ENCODE data around the gene KDM5B. TPM values are rescaled to one million over a fixed set of nuclear protein-coding genes. Genes with fewer than 3 reads are reported as not detected.

KDM5B gene
- polyA plus RNA-seq, 1 of the 3 experiments (the other 2 are of a cell fraction), result 21.7 TPM

DNA sequence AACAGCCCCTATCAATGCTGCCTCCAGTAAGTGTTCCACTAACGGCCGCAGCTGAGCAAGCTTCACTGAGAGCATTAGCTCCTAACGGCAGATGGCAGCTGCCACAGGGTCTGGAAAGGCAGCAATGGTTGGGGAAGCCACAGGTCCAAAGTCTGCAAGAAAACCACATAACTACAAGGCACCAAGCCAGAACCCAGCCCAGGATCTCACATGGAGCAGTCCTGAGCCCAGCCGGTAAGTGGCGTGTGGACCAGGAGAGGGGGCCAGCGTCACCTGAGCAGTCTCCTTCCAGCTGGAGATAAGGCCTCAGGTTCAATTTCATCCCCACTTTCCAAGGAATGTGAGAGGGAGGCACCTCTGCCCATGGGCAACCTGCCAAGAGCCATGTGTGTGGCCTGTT lies 111.2 kb downstream of the KDM5B start:
- no peak for TF ChIP-seq TEAD4 (IDR thresholded peaks at IDR 0.05; ENCODE audit: borderline replicate concordance, insufficient read depth)
- TF ChIP-seq FOXM1 (IDR thresholded peaks at IDR 0.05; ENCODE audit: low read depth), result no peak
- TF ChIP-seq YY1 (IDR thresholded peaks at IDR 0.05; ENCODE audit: low read depth), result no peak
- TF ChIP-seq, protein P1, sequence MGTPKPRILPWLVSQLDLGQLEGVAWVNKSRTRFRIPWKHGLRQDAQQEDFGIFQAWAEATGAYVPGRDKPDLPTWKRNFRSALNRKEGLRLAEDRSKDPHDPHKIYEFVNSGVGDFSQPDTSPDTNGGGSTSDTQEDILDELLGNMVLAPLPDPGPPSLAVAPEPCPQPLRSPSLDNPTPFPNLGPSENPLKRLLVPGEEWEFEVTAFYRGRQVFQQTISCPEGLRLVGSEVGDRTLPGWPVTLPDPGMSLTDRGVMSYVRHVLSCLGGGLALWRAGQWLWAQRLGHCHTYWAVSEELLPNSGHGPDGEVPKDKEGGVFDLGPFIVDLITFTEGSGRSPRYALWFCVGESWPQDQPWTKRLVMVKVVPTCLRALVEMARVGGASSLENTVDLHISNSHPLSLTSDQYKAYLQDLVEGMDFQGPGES (IDR thresholded peaks at IDR 0.05; ENCODE audit: low read depth, low read length), result no peak
- TF ChIP-seq, protein P2, sequence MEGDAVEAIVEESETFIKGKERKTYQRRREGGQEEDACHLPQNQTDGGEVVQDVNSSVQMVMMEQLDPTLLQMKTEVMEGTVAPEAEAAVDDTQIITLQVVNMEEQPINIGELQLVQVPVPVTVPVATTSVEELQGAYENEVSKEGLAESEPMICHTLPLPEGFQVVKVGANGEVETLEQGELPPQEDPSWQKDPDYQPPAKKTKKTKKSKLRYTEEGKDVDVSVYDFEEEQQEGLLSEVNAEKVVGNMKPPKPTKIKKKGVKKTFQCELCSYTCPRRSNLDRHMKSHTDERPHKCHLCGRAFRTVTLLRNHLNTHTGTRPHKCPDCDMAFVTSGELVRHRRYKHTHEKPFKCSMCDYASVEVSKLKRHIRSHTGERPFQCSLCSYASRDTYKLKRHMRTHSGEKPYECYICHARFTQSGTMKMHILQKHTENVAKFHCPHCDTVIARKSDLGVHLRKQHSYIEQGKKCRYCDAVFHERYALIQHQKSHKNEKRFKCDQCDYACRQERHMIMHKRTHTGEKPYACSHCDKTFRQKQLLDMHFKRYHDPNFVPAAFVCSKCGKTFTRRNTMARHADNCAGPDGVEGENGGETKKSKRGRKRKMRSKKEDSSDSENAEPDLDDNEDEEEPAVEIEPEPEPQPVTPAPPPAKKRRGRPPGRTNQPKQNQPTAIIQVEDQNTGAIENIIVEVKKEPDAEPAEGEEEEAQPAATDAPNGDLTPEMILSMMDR (IDR thresholded peaks at IDR 0.05), result no peak
- no peak for TF ChIP-seq EZH2phosphoT487 (IDR thresholded peaks at IDR 0.05; ENCODE audit: borderline replicate concordance, low read depth)
- no peak for TF ChIP-seq RFX5 (IDR thresholded peaks at IDR 0.05; ENCODE audit: low read length)
- TF ChIP-seq RCOR1 (IDR thresholded peaks at IDR 0.05; ENCODE audit: low read length), result no peak
- TF ChIP-seq GATA2 (CRISPR knock-in tag; IDR thresholded peaks at IDR 0.05), result no peak
- TF ChIP-seq, protein P3, sequence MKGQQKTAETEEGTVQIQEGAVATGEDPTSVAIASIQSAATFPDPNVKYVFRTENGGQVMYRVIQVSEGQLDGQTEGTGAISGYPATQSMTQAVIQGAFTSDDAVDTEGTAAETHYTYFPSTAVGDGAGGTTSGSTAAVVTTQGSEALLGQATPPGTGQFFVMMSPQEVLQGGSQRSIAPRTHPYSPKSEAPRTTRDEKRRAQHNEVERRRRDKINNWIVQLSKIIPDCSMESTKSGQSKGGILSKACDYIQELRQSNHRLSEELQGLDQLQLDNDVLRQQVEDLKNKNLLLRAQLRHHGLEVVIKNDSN (IDR thresholded peaks at IDR 0.05; ENCODE audit: borderline replicate concordance, low read depth), result no peak
- TF ChIP-seq, protein P4, sequence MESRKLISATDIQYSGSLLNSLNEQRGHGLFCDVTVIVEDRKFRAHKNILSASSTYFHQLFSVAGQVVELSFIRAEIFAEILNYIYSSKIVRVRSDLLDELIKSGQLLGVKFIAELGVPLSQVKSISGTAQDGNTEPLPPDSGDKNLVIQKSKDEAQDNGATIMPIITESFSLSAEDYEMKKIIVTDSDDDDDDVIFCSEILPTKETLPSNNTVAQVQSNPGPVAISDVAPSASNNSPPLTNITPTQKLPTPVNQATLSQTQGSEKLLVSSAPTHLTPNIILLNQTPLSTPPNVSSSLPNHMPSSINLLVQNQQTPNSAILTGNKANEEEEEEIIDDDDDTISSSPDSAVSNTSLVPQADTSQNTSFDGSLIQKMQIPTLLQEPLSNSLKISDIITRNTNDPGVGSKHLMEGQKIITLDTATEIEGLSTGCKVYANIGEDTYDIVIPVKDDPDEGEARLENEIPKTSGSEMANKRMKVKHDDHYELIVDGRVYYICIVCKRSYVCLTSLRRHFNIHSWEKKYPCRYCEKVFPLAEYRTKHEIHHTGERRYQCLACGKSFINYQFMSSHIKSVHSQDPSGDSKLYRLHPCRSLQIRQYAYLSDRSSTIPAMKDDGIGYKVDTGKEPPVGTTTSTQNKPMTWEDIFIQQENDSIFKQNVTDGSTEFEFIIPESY (IDR thresholded peaks at IDR 0.05; ENCODE audit: borderline replicate concordance, low read depth), result no peak
- no peak for TF ChIP-seq CHD2 (IDR thresholded peaks at IDR 0.05; ENCODE audit: low read length, partially characterized antibody)
- TF ChIP-seq ELF1 (IDR thresholded peaks at IDR 0.05), result no peak
- no peak for TF ChIP-seq EP300 (IDR thresholded peaks at IDR 0.05; ENCODE audit: borderline replicate concordance in 1 of 2, low read depth in 1 of 2, low read length in 1 of 2)
- TF ChIP-seq FOSL2 (IDR thresholded peaks at IDR 0.05; ENCODE audit: borderline replicate concordance, low read depth), result no peak
- TF ChIP-seq SMC3 (IDR thresholded peaks at IDR 0.05; ENCODE audit: low read depth, low read length), result no peak
- 57% methylated on average over 6 of the region's 6 CpGs for WGBS (ENCODE audit: low lambda C conversion rate)
- H3K36me3 ChIP-seq (replicated peaks in 1 of 2; ENCODE audit: control insufficient read depth in 1 of 2, insufficient read depth in 2 of 2, low read length in 1 of 2), result no peaks in the 10 kb centered on the region
- no peak overlapping the region for H2AFZ ChIP-seq (ENCODE audit: low read depth)
- DNase-seq, result no peak
- ChIA-PET CTCF (interaction anchor here (1.0 to 1.1 kb wide), 2 partner anchors 18 to 44 kb away, joined by 3 read pairs; no protein-coding TSS in a partner anchor), POLR2A (no interaction called here)
- no peaks in the 10 kb centered on the region for H3K9me3 ChIP-seq
- H3K4me2 ChIP-seq, result no peak overlapping the region
- no peak overlapping the region for H3K27ac ChIP-seq (ENCODE audit: low read depth in 2 of 2, low read length in 1 of 2)
- no peaks in the 10 kb centered on the region for H3K79me2 ChIP-seq (ENCODE audit: insufficient read depth)
- no peak overlapping the region for H3K4me3 ChIP-seq (ENCODE audit: low read depth in 2 of 2, low read length in 1 of 2)
- H4K20me1 ChIP-seq (ENCODE audit: insufficient read depth), result no peaks in the 10 kb centered on the region
- no peaks in the 10 kb centered on the region for H3F3A ChIP-seq (replicated peaks; ENCODE audit: insufficient read depth)
- H3K4me1 ChIP-seq (ENCODE audit: control insufficient read depth in 1 of 2, insufficient read depth in 2 of 2, low read depth in 1 of 2, low read length in 1 of 2), result peaks cover 0 to 7% of the 10 kb centered on the region in 2 experiments; a peak in 1 of 4 replicates
- no peak overlapping the region for H3K9ac ChIP-seq
- no peaks in the 10 kb centered on the region for H3K9me2 ChIP-seq
- peaks cover 21% of the 10 kb centered on the region; the same call in 1 of the 2 replicates for H3K27me3 ChIP-seq (ENCODE audit: insufficient read depth)
